ENCODE results near the gene ATRNL1. TPM values are rescaled to one million over a fixed set of nuclear protein-coding genes. Genes with fewer than 3 reads are reported as not detected.

Gene ATRNL1
- total RNA-seq, 2 experiments from 2014 or later, result not detected

DNA sequence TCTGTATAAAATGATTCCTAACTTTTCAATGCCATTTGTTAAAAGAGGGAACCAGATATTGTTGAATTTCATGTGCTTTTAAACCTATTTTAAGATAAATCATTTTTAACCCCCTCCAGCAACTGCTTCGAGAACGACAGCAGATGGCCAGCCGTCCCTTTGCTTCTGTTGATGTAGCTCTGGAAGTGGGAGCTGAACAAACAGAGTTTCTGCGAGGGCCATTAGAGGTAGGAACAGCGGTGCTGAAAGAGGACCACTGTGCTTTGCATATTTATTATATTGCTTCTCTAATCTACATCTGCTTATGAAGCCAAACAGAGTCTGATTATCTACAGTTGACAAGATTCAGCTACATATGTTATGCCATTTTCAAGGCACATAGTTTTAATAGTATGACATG, 634.0 kb downstream of the ATRNL1 start:
- no peak overlapping the region for H3K4me2 ChIP-seq (ENCODE audit: low read length)
- no peak overlapping the region for H3K27ac ChIP-seq (ENCODE audit: low read depth, low read length, poor library complexity, severe bottlenecking)
- ChIA-PET CTCF (ENCODE audit: unreplicated experiment) (no interaction called here), POLR2A (interaction anchor here (0.7 to 1.7 kb wide), 3 partner anchors 16 to 160 kb away, joined by 3 to 7 read pairs (median 3); no protein-coding TSS in a partner anchor)
- intact Hi-C loops (cut with micrococcal nuclease; ENCODE audit: unreplicated experiment), result no loop called here
- H3K9me2 ChIP-seq (ENCODE audit: insufficient read depth, low read length), result no peaks in the 10 kb centered on the region
- H3K9me3 ChIP-seq (ENCODE audit: low read length), result no peaks in the 10 kb centered on the region
- no peaks in the 10 kb centered on the region for H4K20me1 ChIP-seq (ENCODE audit: insufficient read depth, low read length)
- H3K79me2 ChIP-seq (ENCODE audit: insufficient read depth, low read depth, low read length), result no peaks in the 10 kb centered on the region
- no peak for DNase-seq (ENCODE audit: low spot score)
- H3K4me3 ChIP-seq (ENCODE audit: low read depth, low read length, poor library complexity, severe bottlenecking), result no peak overlapping the region
- no peaks in the 10 kb centered on the region for H3K36me3 ChIP-seq (ENCODE audit: insufficient read depth, low read length)
- H2AFZ ChIP-seq (ENCODE audit: low read length), result no peak overlapping the region
- TF ChIP-seq, protein P1, sequence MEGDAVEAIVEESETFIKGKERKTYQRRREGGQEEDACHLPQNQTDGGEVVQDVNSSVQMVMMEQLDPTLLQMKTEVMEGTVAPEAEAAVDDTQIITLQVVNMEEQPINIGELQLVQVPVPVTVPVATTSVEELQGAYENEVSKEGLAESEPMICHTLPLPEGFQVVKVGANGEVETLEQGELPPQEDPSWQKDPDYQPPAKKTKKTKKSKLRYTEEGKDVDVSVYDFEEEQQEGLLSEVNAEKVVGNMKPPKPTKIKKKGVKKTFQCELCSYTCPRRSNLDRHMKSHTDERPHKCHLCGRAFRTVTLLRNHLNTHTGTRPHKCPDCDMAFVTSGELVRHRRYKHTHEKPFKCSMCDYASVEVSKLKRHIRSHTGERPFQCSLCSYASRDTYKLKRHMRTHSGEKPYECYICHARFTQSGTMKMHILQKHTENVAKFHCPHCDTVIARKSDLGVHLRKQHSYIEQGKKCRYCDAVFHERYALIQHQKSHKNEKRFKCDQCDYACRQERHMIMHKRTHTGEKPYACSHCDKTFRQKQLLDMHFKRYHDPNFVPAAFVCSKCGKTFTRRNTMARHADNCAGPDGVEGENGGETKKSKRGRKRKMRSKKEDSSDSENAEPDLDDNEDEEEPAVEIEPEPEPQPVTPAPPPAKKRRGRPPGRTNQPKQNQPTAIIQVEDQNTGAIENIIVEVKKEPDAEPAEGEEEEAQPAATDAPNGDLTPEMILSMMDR (conservative IDR thresholded peaks at IDR 0.05; ENCODE audit: low read length), result no peak
- TF ChIP-seq EZH2phosphoT487 (IDR thresholded peaks at IDR 0.05; ENCODE audit: borderline replicate concordance, low read depth, low read length), result no peak
- no peaks in the 10 kb centered on the region for H3K4me1 ChIP-seq (ENCODE audit: insufficient read depth, low read length, poor library complexity, severe bottlenecking)
- no TSS peak for BruUV-seq (replicated peaks)

DNA sequence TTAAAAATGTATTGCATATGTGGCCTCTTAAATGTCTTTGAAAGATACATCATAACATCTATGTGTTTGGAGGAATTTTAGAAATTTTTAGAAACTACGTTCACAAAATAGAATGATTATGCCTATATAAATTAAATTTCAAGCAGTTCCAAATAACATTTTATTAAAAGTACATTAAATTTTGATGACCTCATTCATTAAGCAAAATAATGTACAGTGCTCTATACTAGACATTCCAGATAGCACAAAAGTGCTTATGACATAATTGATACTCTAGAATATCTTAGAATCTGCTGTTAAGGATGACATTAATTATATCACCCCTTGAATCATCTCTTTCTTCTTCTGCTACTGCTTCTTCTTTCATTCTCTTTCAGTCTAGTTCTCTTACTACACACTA, 650.9 kb downstream of the ATRNL1 start:
- CTCF ChIA-PET (ENCODE audit: unreplicated experiment), result no interaction called here
- POLR2A ChIA-PET, result no interaction called here
- TF ChIP-seq EZH2phosphoT487 (IDR thresholded peaks at IDR 0.05; ENCODE audit: borderline replicate concordance, low read depth, low read length), result no peak
- TF ChIP-seq, protein P1 (conservative IDR thresholded peaks at IDR 0.05; ENCODE audit: low read length), result no peak

DNA sequence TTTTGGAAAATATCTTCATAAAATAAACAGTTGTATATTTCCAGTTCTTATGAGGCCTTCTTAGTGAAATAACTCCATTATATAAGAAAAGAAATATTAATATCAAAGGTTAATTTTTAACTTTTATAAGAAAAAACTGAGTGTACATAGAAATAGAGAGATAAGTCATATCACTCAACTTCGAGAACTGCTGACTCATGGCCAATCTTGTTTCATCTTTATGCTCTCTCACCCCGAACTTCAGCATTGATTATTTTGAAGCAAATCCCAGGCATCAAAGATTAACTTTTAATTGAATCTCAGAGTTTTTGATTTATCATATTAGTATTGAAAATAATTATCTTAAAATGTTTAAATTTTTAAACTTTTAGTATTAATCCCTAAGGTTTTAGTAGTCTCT, 652.8 kb downstream of the ATRNL1 start:
- H3K4me3 ChIP-seq (ENCODE audit: low read depth, low read length, poor library complexity, severe bottlenecking), result no peak overlapping the region
- no peaks in the 10 kb centered on the region for H3K4me1 ChIP-seq (ENCODE audit: insufficient read depth, low read length, poor library complexity, severe bottlenecking)
- no peak for DNase-seq (ENCODE audit: low spot score)
- H4K20me1 ChIP-seq (ENCODE audit: insufficient read depth, low read length), result no peaks in the 10 kb centered on the region
- no peaks in the 10 kb centered on the region for H3K9me2 ChIP-seq (ENCODE audit: insufficient read depth, low read length)
- POLR2A ChIA-PET, result interaction anchor here (1.0 kb wide), 1 partner anchor 13 kb away, joined by 3 read pairs; no protein-coding TSS in a partner anchor
- no TSS peak for BruUV-seq (replicated peaks)
- TF ChIP-seq, protein P1 (conservative IDR thresholded peaks at IDR 0.05; ENCODE audit: low read length), result no peak
- TF ChIP-seq EZH2phosphoT487 (IDR thresholded peaks at IDR 0.05; ENCODE audit: borderline replicate concordance, low read depth, low read length), result no peak
- CTCF ChIA-PET (ENCODE audit: unreplicated experiment), result no interaction called here
- H3K36me3 ChIP-seq (ENCODE audit: insufficient read depth, low read length), result no peaks in the 10 kb centered on the region
- H2AFZ ChIP-seq (ENCODE audit: low read length), result no peak overlapping the region
- H3K79me2 ChIP-seq (ENCODE audit: insufficient read depth, low read depth, low read length), result no peaks in the 10 kb centered on the region
- no peaks in the 10 kb centered on the region for H3K9me3 ChIP-seq (ENCODE audit: low read length)
- no peak overlapping the region for H3K4me2 ChIP-seq (ENCODE audit: low read length)
- no peak overlapping the region for H3K27ac ChIP-seq (ENCODE audit: low read depth, low read length, poor library complexity, severe bottlenecking)
- intact Hi-C loops (cut with micrococcal nuclease; ENCODE audit: unreplicated experiment), result no loop called here

More for the DNA sequence above, 650.9 kb downstream of the ATRNL1 start:
- intact Hi-C loops (cut with micrococcal nuclease; ENCODE audit: unreplicated experiment), result no loop called here
- no peak for DNase-seq (ENCODE audit: low spot score)
- no peak overlapping the region for H3K4me3 ChIP-seq (ENCODE audit: low read depth, low read length, poor library complexity, severe bottlenecking)
- no TSS peak for BruUV-seq (replicated peaks)
- no peak overlapping the region for H2AFZ ChIP-seq (ENCODE audit: low read length)
- H3K9me2 ChIP-seq (ENCODE audit: insufficient read depth, low read length), result no peaks in the 10 kb centered on the region
- H4K20me1 ChIP-seq (ENCODE audit: insufficient read depth, low read length), result no peaks in the 10 kb centered on the region
- no peaks in the 10 kb centered on the region for H3K9me3 ChIP-seq (ENCODE audit: low read length)
- no peaks in the 10 kb centered on the region for H3K79me2 ChIP-seq (ENCODE audit: insufficient read depth, low read depth, low read length)
- H3K4me2 ChIP-seq (ENCODE audit: low read length), result no peak overlapping the region
- no peaks in the 10 kb centered on the region for H3K36me3 ChIP-seq (ENCODE audit: insufficient read depth, low read length)
- no peaks in the 10 kb centered on the region for H3K4me1 ChIP-seq (ENCODE audit: insufficient read depth, low read length, poor library complexity, severe bottlenecking)
- H3K27ac ChIP-seq (ENCODE audit: low read depth, low read length, poor library complexity, severe bottlenecking), result no peak overlapping the region
